ENCODE data around the gene PANK3. TPM values are rescaled to one million over a fixed set of nuclear protein-coding genes. Genes with fewer than 3 reads are reported as not detected.
"Not testable (repeated sequence)": the region's sequence is repeated elsewhere in the genome, so short reads cannot be mapped to it uniquely, and the experiment has no call there.

The PANK3 gene
- total RNA-seq, 2 donors from 2014 or later = 38.2 to 42.0 TPM

DNA sequence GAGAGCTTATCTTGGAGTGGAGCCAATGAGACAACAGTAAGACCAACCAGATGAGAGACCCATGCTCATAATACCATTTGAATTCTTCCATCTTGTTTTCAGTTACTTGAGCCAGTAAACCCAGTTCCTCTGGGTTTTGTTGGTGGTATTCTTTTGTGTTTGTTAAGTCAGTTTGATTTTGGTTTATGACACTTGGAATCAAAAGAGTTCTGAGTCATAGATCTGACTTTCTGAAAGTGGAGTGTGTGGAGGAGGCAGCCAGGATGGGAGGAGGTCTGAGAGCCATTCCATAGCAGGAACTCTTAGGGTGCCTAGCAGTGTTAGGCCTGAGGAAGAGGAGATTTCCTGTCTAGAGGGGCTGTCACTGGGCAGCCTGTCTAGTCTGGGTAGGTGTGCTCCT lies 24.6 kb upstream of the PANK3 start:
- no peak for ATAC-seq (replicated peaks)
- Mint-ChIP-seq H3K4me3 (no peak overlapping the region), H3K9me3 (no peaks in the 10 kb centered on the region), H3K27ac (no peak overlapping the region), H3K36me3 (ENCODE audit: low read depth) (no peaks in the 10 kb centered on the region), H3K27me3 (peaks cover 19% of the 10 kb centered on the region), H3K4me1 (peaks cover 12% of the 10 kb centered on the region)

DNA sequence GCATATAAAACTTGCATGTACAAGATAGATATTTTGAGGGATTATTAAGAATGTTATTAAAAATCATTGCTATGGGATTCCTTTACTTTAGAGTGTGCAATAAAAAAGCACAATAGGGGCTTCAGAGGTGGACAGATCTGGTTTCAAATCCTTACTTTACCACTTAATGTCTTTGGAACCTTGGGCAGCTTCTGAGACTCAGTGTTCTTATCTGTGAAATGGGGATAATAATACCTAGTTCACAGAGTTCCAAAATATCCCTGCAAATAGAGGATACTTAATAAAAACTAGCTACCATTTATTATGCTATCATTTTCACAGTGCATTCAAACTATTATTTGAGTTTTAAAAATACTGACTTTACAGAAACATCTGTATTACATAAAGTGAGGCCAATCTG lies 23.3 kb upstream of the PANK3 start:
- peaks cover 25% of the 10 kb centered on the region for H3K27me3 Mint-ChIP-seq
- no peak overlapping the region for H3K27ac Mint-ChIP-seq
- H3K4me1 Mint-ChIP-seq = no peaks in the 10 kb centered on the region
- H3K4me3 Mint-ChIP-seq = no peak overlapping the region
- no peaks in the 10 kb centered on the region for H3K9me3 Mint-ChIP-seq
- no peaks in the 10 kb centered on the region for H3K36me3 Mint-ChIP-seq (ENCODE audit: low read depth)
- no peak for ATAC-seq (replicated peaks)

DNA sequence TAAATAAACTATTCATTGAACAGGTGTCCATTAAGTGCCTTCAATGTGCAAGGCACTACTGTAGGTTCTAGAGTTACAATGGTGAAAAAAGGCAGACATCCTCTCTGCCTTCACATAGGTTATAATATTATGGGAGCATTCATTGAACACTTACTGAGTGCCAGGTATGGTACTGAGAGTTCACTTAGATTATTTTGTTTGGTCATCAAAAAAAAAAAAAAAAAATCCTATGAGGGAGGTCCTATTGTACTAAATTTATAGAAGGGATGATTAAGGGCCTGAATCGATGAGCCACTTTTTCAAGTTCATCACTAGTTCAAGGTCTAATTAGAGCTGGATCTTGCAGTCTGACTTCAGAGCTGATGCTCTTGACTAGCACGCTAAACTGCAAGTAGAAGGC lies 22.8 kb upstream of the PANK3 start:
- no peak overlapping the region for H3K4me3 Mint-ChIP-seq
- H3K9me3 Mint-ChIP-seq = no peaks in the 10 kb centered on the region
- no peak for ATAC-seq (replicated peaks)
- H3K27me3 Mint-ChIP-seq = peaks cover 25% of the 10 kb centered on the region
- no peak overlapping the region for H3K27ac Mint-ChIP-seq
- H3K36me3 Mint-ChIP-seq (ENCODE audit: low read depth) = no peaks in the 10 kb centered on the region
- H3K4me1 Mint-ChIP-seq = no peaks in the 10 kb centered on the region

- ATAC-seq (replicated peaks) = no peak
- Mint-ChIP-seq H3K27ac (no peak overlapping the region), H3K9me3 (peaks cover 4% of the 10 kb centered on the region), H3K4me1 (no peaks in the 10 kb centered on the region), H3K27me3 (peaks cover 34% of the 10 kb centered on the region), H3K36me3 (ENCODE audit: low read depth) (no peaks in the 10 kb centered on the region), H3K4me3 (no peak overlapping the region)
Observed at GRCh38 chr5:168600409-168600808, 21.2 kb upstream of the PANK3 start.

GRCh38 chr5:168599826-168600225 lies 20.7 kb upstream of the PANK3 start:
- Mint-ChIP-seq H3K36me3 (ENCODE audit: low read depth) (no peaks in the 10 kb centered on the region), H3K27me3 (peaks cover 35% of the 10 kb centered on the region), H3K4me1 (no peaks in the 10 kb centered on the region), H3K27ac (no peak overlapping the region), H3K4me3 (no peak overlapping the region), H3K9me3 (peaks cover 5% of the 10 kb centered on the region)
- no peak for ATAC-seq (replicated peaks)

DNA sequence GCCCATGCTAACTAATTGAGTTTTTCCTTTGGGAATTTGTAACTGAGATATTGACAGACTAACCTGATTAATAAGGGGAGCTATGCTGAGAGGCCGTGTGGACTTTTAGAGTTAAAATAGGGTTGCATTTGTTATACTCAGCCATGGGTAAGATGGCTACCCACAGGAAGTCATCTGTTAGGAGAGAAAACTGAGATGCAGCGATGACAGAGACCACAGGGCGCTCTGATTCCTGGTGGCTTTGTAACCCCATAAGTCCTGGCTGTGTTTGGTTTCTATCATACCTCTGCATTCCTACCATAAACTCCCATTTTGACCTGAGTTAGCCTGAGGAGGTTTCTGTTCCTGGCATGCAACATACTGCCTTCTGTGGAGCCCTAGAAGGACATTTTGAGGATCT lies 19.5 kb upstream of the PANK3 start:
- H3K27me3 Mint-ChIP-seq = peaks cover 37% of the 10 kb centered on the region
- H3K4me1 Mint-ChIP-seq = no peaks in the 10 kb centered on the region
- no peak for ATAC-seq (replicated peaks)

GRCh38 chr5:168596927-168597326 lies 17.8 kb upstream of the PANK3 start:
- H3K27ac Mint-ChIP-seq = no peak overlapping the region
- H3K4me1 Mint-ChIP-seq = no peaks in the 10 kb centered on the region
- H3K9me3 Mint-ChIP-seq = peaks cover 5% of the 10 kb centered on the region
- no peak overlapping the region for H3K4me3 Mint-ChIP-seq
- no peak for ATAC-seq (replicated peaks)
- H3K36me3 Mint-ChIP-seq (ENCODE audit: low read depth) = no peaks in the 10 kb centered on the region
- H3K27me3 Mint-ChIP-seq = peaks cover 34% of the 10 kb centered on the region

More for the DNA sequence above, 19.5 kb upstream of the PANK3 start:
- peaks cover 5% of the 10 kb centered on the region for H3K9me3 Mint-ChIP-seq
- no peaks in the 10 kb centered on the region for H3K36me3 Mint-ChIP-seq (ENCODE audit: low read depth)
- H3K4me3 Mint-ChIP-seq = no peak overlapping the region
- H3K27ac Mint-ChIP-seq = no peak overlapping the region

- not testable (repeated sequence) for H3K4me3 Mint-ChIP-seq; H3K4me1 Mint-ChIP-seq; H3K36me3 Mint-ChIP-seq (ENCODE audit: low read depth); H3K27ac Mint-ChIP-seq; H3K9me3 Mint-ChIP-seq; ATAC-seq (replicated peaks)
- H3K27me3 Mint-ChIP-seq = peaks cover 34% of the 10 kb centered on the region
Observed at GRCh38 chr5:168596122-168596521, 17.0 kb upstream of the PANK3 start.

GRCh38 chr5:168592014-168592368 lies 12.8 kb upstream of the PANK3 start:
- H3K4me1 Mint-ChIP-seq = no peaks in the 10 kb centered on the region
- H3K4me3 Mint-ChIP-seq = no peak overlapping the region
- H3K27me3 Mint-ChIP-seq = peaks cover 26% of the 10 kb centered on the region
- peaks cover 5% of the 10 kb centered on the region for H3K9me3 Mint-ChIP-seq
- ATAC-seq (replicated peaks) = no peak
- no peak overlapping the region for H3K27ac Mint-ChIP-seq
- no peaks in the 10 kb centered on the region for H3K36me3 Mint-ChIP-seq (ENCODE audit: low read depth)

DNA sequence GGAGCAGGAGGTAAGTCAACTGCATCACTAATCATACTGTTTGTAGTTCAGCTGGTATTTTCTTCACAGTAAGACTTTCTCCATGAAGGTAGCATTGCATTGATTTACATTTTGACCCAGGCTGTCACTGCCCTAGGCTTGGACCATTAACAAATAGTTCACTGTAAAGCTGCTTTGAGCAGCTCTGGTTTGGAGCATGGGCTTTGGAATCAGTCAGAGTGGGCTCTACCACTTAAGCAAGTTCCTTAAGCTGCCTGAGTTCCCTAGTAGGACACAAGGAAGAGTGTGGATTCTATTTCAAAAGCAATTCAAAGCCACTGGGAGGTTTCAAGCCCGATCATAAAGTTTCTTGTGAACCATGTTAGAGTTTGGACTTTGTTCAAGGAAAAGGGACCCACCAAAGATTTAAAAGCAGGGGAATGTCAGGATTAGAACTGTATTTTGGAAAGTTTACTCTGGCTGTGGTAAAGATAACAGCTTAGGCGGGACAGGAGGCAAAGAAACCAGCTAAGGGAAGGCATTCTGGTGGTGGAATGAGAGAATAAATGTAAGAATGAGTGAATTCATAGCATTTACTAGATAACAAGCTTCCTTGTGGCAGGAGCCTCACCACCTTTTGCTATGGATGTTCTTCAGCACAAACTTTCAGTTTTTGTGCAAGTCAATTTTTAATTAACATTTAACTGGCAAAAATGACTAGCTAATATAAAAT lies 12.3 kb upstream of the PANK3 start:
- peaks cover 29% of the 10 kb centered on the region for H3K27me3 Mint-ChIP-seq
- ATAC-seq (replicated peaks) = no peak
- no peaks in the 10 kb centered on the region for H3K4me1 Mint-ChIP-seq
- H3K36me3 Mint-ChIP-seq (ENCODE audit: low read depth) = no peaks in the 10 kb centered on the region
- peaks cover 5% of the 10 kb centered on the region for H3K9me3 Mint-ChIP-seq
- no peak overlapping the region for H3K4me3 Mint-ChIP-seq
- H3K27ac Mint-ChIP-seq = no peak overlapping the region

- H3K4me3 Mint-ChIP-seq = no peak overlapping the region
- H3K36me3 Mint-ChIP-seq (ENCODE audit: low read depth) = no peaks in the 10 kb centered on the region
- ATAC-seq (replicated peaks) = no peak
- peaks cover 29% of the 10 kb centered on the region for H3K27me3 Mint-ChIP-seq
- no peak overlapping the region for H3K27ac Mint-ChIP-seq
- H3K4me1 Mint-ChIP-seq = no peaks in the 10 kb centered on the region
- H3K9me3 Mint-ChIP-seq = peaks cover 4% of the 10 kb centered on the region
Observed at GRCh38 chr5:168590666-168591065, 11.5 kb upstream of the PANK3 start.

DNA sequence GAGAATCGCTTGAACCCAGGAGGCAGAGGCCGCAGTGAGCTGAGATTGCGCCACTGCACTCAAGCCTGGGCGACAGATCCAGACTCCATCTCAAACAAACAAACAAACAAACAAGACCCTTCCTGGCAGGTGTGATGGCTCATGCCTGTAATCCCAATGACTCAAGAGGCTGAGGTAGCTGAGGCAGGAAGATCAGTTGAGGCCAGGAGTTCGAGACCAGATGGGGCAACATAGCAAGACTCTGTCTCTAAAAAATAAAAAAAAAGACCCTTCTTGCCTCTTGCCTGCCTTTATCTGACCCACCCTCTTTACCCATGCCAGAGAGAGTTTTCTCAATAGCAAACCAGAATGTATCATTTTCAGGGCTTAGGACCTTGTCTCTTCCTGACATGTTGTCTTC lies 8.8 kb upstream of the PANK3 start:
- peaks cover 18% of the 10 kb centered on the region for H3K27me3 Mint-ChIP-seq

GRCh38 chr5:168585119-168585856 lies 6.1 kb upstream of the PANK3 start:
- H3K27me3 Mint-ChIP-seq = peaks cover 18% of the 10 kb centered on the region

More for the DNA sequence above, 8.8 kb upstream of the PANK3 start:
- no peak overlapping the region for H3K27ac Mint-ChIP-seq
- ATAC-seq (replicated peaks) = no peak
- H3K9me3 Mint-ChIP-seq = no peaks in the 10 kb centered on the region
- no peaks in the 10 kb centered on the region for H3K4me1 Mint-ChIP-seq
- no peaks in the 10 kb centered on the region for H3K36me3 Mint-ChIP-seq (ENCODE audit: low read depth)
- H3K4me3 Mint-ChIP-seq = no peak overlapping the region

GRCh38 chr5:168583742-168584482 lies 4.7 kb upstream of the PANK3 start:
- H3K9me3 Mint-ChIP-seq = no peaks in the 10 kb centered on the region

More at GRCh38 chr5:168585119-168585856, 6.1 kb upstream of the PANK3 start:
- H3K4me1 Mint-ChIP-seq = no peaks in the 10 kb centered on the region
- no peaks in the 10 kb centered on the region for H3K9me3 Mint-ChIP-seq
- no peaks in the 10 kb centered on the region for H3K36me3 Mint-ChIP-seq (ENCODE audit: low read depth)
- no peak overlapping the region for H3K4me3 Mint-ChIP-seq
- ATAC-seq (replicated peaks) = no peak
- H3K27ac Mint-ChIP-seq = no peak overlapping the region

More at GRCh38 chr5:168583742-168584482, 4.7 kb upstream of the PANK3 start:
- no peaks in the 10 kb centered on the region for H3K36me3 Mint-ChIP-seq (ENCODE audit: low read depth)
- peaks cover 18% of the 10 kb centered on the region for H3K27me3 Mint-ChIP-seq
- H3K4me1 Mint-ChIP-seq = peaks cover 5% of the 10 kb centered on the region
- no peak overlapping the region for H3K27ac Mint-ChIP-seq
- ATAC-seq (replicated peaks) = no peak
- no peak overlapping the region for H3K4me3 Mint-ChIP-seq

Data from activated T-helper 17 cell treated with anti-CD3 and anti-CD28 coated beads, Interleukin-2, amount 50 U/mL, for 72 hours (primary cell).